HG02610 (cell line): ENCODE results near the gene MFSD2A.
"Not testable (repeated sequence)": the region's sequence is repeated elsewhere in the genome, so short reads cannot be mapped to it uniquely, and the experiment has no call there.

Experiments used
- ATAC-seq: cut with Tn5 transposase; IDR thresholded peaks from one replicate; pipeline ENCODE4 v1.9.1; 2021; ENCODE audit warnings: mild to moderate bottlenecking, moderate library complexity; ENCODE audit not compliant: unreplicated experiment

Gene MFSD2A

GRCh38 chr1:39940253-39940652 lies 14.7 kb upstream of the MFSD2A start:
- no peak for ATAC-seq

DNA sequence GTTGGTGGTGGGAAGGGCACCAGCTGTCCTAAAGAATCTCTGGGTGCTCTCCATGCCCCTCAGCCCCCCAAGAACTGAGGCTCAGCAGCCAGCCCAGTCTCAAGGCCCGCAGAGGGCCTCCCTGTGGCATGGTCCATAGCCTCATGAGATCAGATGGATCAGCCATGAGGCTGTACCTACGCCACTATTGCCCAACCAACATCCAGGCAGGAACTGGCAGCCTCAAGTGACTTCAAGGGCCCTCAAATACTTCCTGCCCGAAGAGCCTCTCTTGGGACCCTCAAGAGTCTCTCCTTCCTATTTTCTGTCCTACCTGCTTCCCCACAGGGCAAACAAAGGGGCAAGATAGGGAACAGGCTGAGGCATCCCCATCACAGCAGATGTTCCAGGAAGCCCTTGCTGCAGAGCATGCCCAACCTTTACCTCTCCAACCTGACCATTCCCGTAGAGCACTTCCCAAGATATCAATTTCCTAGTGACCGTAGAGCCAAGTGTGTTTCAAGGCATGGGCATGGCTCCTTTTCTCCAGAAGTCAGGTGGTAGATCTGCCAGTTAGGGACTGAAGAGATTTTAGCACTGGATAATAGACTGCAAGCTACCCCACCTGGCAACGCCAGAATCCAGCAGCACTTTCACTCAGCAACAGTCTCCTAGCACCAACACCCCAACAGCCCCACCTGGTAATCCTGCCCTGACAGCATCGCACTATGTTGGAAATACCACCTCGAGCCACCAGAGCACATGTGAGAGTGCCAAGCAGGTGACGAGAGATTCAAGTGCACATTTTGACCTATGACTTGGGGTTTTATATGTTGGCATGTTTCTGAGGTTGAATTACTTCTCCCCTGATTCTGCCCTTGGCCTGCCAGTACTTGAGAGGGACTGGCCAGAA lies 13.7 kb upstream of the MFSD2A start:
- no peak for ATAC-seq

DNA sequence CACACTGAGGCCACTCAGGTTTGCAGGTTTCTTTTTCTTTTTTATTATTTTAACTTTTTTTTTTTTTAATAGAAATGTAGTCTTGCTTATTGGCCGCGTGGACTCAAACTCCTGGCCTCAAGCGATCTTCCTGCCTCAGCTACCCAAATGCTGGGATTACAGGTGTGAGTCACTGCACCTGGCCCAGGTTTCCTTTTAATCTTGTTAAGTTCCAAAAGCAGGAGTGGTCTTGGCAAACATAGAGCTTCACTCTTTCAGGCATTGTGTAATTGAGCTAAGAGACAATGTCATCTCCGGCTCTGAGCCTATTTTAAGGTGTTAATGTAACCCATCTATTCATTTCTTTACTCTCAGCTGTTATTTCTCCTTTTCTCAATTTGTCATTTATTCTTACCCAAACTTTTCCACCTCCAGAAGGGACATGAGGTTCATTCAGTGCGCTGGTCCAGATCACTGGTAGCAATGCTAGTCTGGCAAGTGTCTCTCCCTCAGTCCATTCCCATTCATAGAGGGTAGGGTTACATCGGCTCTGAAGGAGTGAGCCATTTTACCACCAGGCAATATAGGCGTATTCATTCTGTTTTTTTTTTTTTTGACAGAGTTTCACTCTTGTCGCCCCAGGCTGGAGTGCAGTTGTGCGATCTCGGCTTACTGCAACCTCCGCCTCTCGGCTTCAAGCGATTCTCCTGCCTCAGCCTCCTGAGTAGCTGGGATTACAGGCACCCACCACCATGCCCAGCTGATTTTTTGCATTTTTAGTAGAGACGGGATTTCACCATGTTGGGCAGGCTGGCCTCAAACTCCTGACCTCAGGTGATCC lies 11.3 kb upstream of the MFSD2A start:
- ATAC-seq, result no peak

- ATAC-seq, result no peak
Measured at GRCh38 chr1:39944410-39945112, 10.4 kb upstream of the MFSD2A start.

DNA sequence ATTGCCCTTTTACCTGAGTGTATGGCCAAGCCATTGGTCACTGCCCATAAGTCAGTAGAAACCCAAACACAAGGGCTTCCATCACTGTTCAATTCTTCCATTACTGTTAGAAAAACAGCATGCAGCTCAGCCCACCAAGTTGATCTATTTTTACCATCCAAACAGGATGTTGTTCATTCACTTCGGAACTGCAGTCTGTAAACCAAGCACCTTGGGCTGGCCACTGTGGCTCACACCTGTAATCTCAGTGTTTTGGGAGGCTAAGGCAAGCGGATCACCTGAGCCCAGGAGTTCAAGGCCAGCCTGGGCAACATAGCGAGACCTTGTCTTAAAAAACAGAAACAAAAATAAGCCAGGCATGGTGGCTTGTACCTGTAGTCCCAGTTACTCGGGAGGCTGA lies 8.7 kb upstream of the MFSD2A start:
- no peak for ATAC-seq

GRCh38 chr1:39947260-39947659 lies 7.7 kb upstream of the MFSD2A start:
- no peak for ATAC-seq

DNA sequence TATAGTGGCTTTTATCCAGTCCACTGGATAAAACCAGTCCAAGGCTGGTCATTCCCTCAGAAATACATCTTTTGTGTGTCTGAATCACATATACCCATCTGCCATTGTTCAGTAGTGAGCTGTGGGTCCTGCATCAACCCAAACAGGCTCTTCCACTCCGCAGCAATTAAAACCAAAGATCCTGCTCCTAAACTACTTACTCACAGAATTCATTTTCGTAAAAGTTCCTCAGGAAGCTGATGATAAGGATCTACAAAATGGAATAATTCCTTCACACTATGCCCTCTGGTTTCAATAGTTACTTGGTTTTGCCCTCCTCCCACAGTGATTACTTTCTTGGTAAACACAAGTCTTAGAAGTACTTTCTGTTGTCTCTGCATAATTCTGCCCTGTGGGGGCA lies 5.1 kb upstream of the MFSD2A start:
- ATAC-seq, result no peak

- no peak for ATAC-seq
Measured at GRCh38 chr1:39951926-39952325, 3.0 kb upstream of the MFSD2A start.

DNA sequence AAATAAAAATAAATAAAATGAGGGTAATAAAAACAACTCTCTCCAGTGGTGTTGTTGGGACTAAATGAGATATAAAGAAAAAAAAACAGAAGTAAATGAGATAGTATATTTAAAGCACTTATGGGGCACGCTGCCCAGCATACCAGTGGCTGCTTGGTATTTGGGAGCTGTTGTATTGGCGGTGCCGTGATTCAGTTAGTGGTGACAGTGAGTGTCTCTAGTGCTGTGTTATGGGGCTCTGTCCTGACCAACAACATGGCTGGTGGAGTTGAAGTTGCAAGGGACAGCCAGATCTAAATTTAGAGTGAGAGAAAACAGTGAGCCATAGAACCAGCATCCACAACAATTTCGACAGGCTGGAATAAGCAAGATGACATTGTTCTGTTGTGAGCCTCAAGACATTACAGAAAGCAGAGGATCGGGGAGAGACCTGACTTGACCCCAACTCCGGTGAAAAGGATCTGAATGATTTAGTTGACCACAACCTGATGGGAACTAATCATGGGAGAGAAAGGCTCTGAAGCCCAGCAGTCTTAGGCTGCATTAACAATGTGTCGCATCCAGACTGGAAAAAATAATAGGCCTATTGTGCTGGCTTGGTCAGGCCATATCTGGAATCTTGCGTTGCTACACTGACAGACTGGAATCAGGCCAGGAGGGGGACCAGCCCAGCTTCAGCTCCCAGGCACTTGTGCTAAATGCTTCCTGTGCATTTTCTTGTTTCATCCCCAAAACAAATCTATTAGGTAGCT lies 2.4 kb upstream of the MFSD2A start:
- no peak for ATAC-seq

- no peak for ATAC-seq
Measured at GRCh38 chr1:39954324-39954869, 548 bp upstream of the MFSD2A start.

DNA sequence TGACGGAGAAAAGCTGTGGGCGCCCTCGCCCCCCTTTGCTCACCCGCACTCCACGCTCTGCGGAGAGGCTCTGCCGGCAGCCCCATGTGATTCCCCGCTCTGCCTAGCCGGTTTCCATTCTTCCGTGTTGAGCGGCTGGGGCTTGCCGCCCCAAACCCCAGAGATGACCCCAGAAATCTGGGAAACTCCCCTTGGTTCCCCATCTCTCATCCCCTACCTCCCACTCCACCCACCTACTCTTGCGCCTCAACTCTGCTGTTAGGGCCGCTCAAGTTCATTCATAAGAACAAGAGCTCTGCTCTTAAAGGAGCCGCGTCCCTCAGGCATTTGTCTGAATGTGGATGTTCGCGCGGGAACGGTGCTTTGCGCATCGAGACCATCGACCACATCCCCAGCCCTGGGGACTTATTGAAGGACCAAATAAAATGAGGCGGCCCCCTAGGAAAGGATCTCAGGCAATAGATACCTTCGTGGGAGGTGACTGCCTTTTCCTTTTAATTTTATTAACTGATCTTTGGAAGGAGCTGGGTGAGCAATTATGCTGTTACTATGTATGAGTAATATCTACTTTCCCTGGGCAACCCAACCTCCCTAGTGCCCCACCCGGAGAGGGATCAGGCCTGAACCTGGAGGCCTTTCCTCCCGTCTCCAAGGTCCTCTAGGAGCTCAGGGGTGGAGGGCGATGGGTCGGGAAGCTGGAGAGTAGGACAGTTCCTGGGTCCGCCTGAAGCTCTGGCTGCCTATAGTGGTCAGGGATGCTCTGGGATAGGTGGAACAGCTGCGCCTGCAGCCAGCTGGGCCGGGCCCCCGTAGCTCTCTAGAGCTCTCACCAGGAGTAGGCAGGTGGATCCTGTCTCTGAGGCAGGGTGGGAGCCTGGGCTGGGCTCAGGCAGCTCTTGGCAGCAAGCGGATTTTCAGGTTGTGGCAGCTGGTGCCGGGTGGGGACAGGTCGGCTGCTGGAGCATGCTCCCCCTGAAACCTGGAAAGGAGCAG lies 898 bp downstream of the MFSD2A start:
- ATAC-seq, result peak; percentile 42

DNA sequence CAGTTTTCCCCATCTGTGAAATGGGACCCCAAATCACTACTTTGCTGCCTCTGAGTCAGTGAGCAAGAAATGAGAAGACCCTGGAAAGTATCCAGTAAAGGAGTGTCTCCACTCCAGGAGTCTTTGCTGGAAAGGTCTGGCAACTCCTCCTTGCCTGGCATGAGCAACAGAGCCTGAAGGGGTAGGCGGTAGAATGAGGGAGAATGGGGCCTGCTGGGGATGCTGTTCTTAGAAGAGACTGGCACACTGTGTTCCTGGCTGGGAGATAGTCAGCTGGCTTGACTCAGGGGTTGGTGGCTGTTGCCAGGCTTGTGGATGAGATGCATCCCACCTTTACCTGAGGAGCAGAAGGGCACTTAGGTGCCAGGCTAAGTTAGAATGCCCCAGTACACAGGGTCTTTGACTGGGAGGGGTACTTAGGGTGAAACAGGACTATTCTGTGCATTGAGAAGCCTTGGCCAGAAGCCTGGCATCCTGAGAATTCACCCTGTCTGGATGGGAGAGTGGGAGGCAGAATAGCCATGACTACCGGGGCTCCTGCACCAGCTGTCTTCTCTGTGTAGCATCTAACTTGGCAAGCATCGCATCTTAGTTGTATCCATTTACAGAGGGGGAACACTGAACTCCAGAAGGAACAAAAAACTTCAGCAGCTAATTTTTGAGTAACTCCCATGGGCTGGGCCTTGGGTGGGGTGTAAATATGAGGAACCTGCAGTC lies 2.5 kb downstream of the MFSD2A start:
- ATAC-seq, result no peak

- no peak for ATAC-seq
Measured at GRCh38 chr1:39958403-39959200, 3.7 kb downstream of the MFSD2A start.

- ATAC-seq, result no peak
Measured at GRCh38 chr1:39959651-39960333, 4.8 kb downstream of the MFSD2A start.

DNA sequence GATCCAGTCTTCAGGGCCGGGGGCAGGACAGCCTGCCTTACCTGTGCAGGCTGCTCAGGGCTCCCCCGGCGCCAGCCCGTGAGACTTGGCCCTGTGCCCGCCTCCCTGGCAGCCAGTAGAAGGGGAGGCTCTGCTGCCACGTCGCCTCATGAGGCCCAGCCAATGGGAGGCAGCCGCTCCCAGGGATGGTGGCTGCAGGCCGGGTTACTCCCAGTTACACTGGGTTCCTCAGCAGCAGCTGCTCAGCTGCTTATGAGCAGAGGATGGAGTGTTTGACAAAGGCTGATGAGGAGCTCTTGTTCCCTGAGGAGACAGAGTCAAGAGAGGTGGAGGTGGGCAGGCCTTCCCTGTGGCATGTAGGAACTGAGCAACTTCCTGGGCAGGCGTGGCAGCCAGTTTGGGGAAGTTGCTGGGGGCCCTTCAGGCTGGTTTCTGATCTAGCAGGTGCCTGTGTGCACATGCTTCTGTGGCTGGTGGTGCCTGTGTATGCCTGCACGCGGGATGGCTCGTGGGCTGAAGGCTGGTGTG lies 5.5 kb downstream of the MFSD2A start:
- peak; percentile 68 for ATAC-seq

GRCh38 chr1:39962450-39962825 lies 7.5 kb downstream of the MFSD2A start:
- no peak for ATAC-seq

- ATAC-seq, result not testable (repeated sequence)
Measured at GRCh38 chr1:39962964-39963363, 8.0 kb downstream of the MFSD2A start.
